ENCODE data around the gene AARS2. TPM values are rescaled to one million over a fixed set of nuclear protein-coding genes. Genes with fewer than 3 reads are reported as not detected.

Gene AARS2
- total and polyA plus RNA-seq, 10 of the 15 experiments (the other 5 are each of a cell fraction or from before 2014, with no cell fraction given) = 0.71 to 18.3 (median 12.7) TPM

- TF ChIP-seq CUX1 (IDR thresholded peaks at IDR 0.05; ENCODE audit: insufficient replicate concordance, low read depth, low read length) = no peak
- TF ChIP-seq TCF7 (IDR thresholded peaks at IDR 0.05; ENCODE audit: borderline replicate concordance) = no peak
- peak; percentile 53 for TF ChIP-seq SMAD1 (IDR thresholded peaks at IDR 0.05; ENCODE audit: low read depth, partially characterized antibody)
- TF ChIP-seq HDAC6 (IDR thresholded peaks at IDR 0.05; ENCODE audit: unreplicated experiment) = no peak
- no peak for TF ChIP-seq ZBTB33 (IDR thresholded peaks at IDR 0.05)
- no peak for TF ChIP-seq CREB1 (IDR thresholded peaks at IDR 0.05; ENCODE audit: low read depth)
- TF ChIP-seq SPI1 (IDR thresholded peaks at IDR 0.05; ENCODE audit: borderline replicate concordance, insufficient read depth, low read depth, low read length) = peak; percentile 7; the same call in 1 of the 2 replicates
- no peak for TF ChIP-seq NRF1 (conservative IDR thresholded peaks at IDR 0.05; ENCODE audit: low read depth, low read length)
- no peak for TF ChIP-seq ZBED1 (IDR thresholded peaks at IDR 0.05; ENCODE audit: borderline replicate concordance)
- TF ChIP-seq SIX5 (IDR thresholded peaks at IDR 0.05; ENCODE audit: low read depth, low read length, severe bottlenecking) = no peak
Observed at GRCh38 chr6:44265722-44266233, 47.4 kb downstream of the AARS2 start (continued).
